Central memory CD4-positive, alpha-beta T cell (primary cell): ENCODE data around the gene SERPINA1.
"Not testable (repeated sequence)": the region's sequence is repeated elsewhere in the genome, so short reads cannot be mapped to it uniquely, and the experiment has no call there.

Experiments used
- DNase-seq: peaks from one replicate; pipeline ENCODE4 v3.0.0; 2022
- total RNA-seq, 3 experiments: gene quantifications; one replicate each; lab custom pipeline; 2026; lab: John Stamatoyannopoulos, UW

The SERPINA1 gene
- 0 to 0.14 (median 0) reads per million in 3 experiments for total RNA-seq

- no peak for DNase-seq
Measured at GRCh38 chr14:94388384-94389103, at the start of gene SERPINA1. Gene SERPINA1, minus strand, starts transcription at chr14:94388602. Its CDS starts 5,365 bp downstream, at chr14:94383237.

- DNase-seq, result no peak
Measured at GRCh38 chr14:94428610-94429009, 40.2 kb upstream of the SERPINA1 start.

- DNase-seq, result no peak
Measured at GRCh38 chr14:94427016-94427613, 38.7 kb upstream of the SERPINA1 start.

- DNase-seq, result no peak
Measured at GRCh38 chr14:94426526-94426925, 38.1 kb upstream of the SERPINA1 start.

GRCh38 chr14:94424371-94424770 lies 36.0 kb upstream of the SERPINA1 start:
- no peak for DNase-seq

- DNase-seq, result no peak
Measured at GRCh38 chr14:94423453-94424056, 35.2 kb upstream of the SERPINA1 start.

GRCh38 chr14:94421316-94421715 lies 32.9 kb upstream of the SERPINA1 start:
- DNase-seq, result no peak

- DNase-seq, result not testable (repeated sequence)
Measured at GRCh38 chr14:94417497-94418205, 29.2 kb upstream of the SERPINA1 start.

GRCh38 chr14:94412671-94413638 lies 24.6 kb upstream of the SERPINA1 start:
- no peak for DNase-seq

GRCh38 chr14:94411638-94412037 lies 23.2 kb upstream of the SERPINA1 start:
- no peak for DNase-seq

GRCh38 chr14:94409430-94409829 lies 21.0 kb upstream of the SERPINA1 start:
- not testable (repeated sequence) for DNase-seq

GRCh38 chr14:94408546-94409095 lies 20.2 kb upstream of the SERPINA1 start:
- DNase-seq, result no peak

- DNase-seq, result no peak
Measured at GRCh38 chr14:94407906-94408305, 19.5 kb upstream of the SERPINA1 start.

GRCh38 chr14:94406910-94407309 lies 18.5 kb upstream of the SERPINA1 start:
- no peak for DNase-seq

- DNase-seq, result no peak
Measured at GRCh38 chr14:94405486-94405885, 17.1 kb upstream of the SERPINA1 start.

- no peak for DNase-seq
Measured at GRCh38 chr14:94404561-94404960, 16.2 kb upstream of the SERPINA1 start.

GRCh38 chr14:94403312-94403932 lies 15.0 kb upstream of the SERPINA1 start:
- no peak for DNase-seq

GRCh38 chr14:94401083-94401482 lies 12.7 kb upstream of the SERPINA1 start:
- DNase-seq, result no peak

- DNase-seq, result no peak
Measured at GRCh38 chr14:94400422-94400841, 12.0 kb upstream of the SERPINA1 start.

- no peak for DNase-seq
Measured at GRCh38 chr14:94398536-94398935, 10.1 kb upstream of the SERPINA1 start.

- DNase-seq, result no peak
Measured at GRCh38 chr14:94398182-94398479, 9.7 kb upstream of the SERPINA1 start.
